22Rv1 (cell line): ENCODE results near the gene EIF3A.

Experiments
- H3K27ac ChIP-seq: fragments of 450-650 bp; 2 replicates; pipeline ENCODE4 v1.5.1; 2017
- CTCF ChIP-seq: fragments of 450-650 bp; IDR thresholded peaks from 2 replicates; pipeline ENCODE4 v1.5.1; 2017; ENCODE audit warnings: mild to moderate bottlenecking
- ZFX ChIP-seq: fragments of 450-650 bp; IDR thresholded peaks from 2 replicates; pipeline ENCODE4 v1.6.1; 2017; ENCODE audit warnings: antibody characterized with exemption, borderline replicate concordance

Gene EIF3A

GRCh38 chr10:119025776-119026175 lies 54.8 kb downstream of the EIF3A start:
- H3K27ac ChIP-seq = no peak overlapping the region
- no peak for TF ChIP-seq ZFX
- TF ChIP-seq CTCF = no peak

GRCh38 chr10:119025336-119025735 lies 55.3 kb downstream of the EIF3A start:
- no peak overlapping the region for H3K27ac ChIP-seq
- TF ChIP-seq ZFX = no peak
- no peak for TF ChIP-seq CTCF

DNA sequence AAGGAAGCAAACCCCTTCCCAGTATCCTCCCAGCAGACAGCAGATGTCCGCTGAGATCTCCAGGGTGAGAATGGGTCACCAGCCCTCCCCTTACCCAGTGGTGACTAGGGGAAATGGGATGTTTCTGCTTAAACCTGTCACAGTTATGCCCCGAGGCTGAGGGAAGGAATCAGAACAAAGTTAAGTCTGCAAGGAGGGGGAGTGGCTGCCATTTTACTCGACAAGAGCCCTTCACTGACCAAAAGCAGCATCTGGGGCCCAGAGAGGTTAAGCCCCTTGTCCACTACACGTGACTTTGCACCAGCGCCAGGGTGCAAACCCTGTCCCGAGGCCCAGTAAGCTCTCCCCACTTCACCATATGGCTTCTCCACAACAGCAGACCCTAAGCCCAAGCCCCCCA lies 55.7 kb downstream of the EIF3A start:
- no peak overlapping the region for H3K27ac ChIP-seq
- no peak for TF ChIP-seq CTCF
- no peak for TF ChIP-seq ZFX

DNA sequence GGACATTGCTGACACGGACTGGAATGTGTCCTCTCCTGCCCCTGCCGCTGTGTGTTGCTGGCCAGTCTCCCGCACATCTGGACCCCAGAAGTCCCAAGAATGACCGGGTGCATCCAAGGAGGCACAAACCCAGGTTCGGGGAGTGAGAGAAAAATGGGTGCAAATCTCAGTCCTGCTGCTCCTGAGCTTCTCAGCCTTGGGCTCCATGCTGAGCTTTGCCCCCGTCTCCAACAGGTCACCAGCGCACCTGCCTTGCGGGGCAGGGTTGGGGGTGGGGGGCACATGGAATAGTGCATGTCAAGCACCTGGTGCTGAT lies 57.1 kb downstream of the EIF3A start:
- TF ChIP-seq ZFX (no peak), CTCF (no peak)
- no peak overlapping the region for H3K27ac ChIP-seq

- no peak overlapping the region for H3K27ac ChIP-seq
- no peak for TF ChIP-seq ZFX
- TF ChIP-seq CTCF = no peak
Measured at GRCh38 chr10:119022846-119023552, 57.6 kb downstream of the EIF3A start.

DNA sequence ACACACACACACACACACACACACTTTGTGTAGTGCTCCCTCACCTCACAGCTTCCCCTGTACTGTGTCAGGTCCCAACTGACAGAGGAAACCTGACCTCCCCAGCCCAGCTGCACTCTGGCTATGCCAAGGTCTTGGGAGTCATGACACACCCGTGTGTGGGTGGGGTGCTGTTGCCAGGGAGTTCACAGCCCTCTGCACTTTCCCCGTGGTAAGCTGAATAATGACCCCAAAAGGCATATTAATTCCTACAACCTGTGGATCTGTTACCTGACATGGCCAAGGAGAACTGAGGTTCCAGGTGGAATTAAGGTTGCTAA lies 60.0 kb downstream of the EIF3A start:
- TF ChIP-seq ZFX (no peak), CTCF (no peak)
- H3K27ac ChIP-seq = no peak overlapping the region

DNA sequence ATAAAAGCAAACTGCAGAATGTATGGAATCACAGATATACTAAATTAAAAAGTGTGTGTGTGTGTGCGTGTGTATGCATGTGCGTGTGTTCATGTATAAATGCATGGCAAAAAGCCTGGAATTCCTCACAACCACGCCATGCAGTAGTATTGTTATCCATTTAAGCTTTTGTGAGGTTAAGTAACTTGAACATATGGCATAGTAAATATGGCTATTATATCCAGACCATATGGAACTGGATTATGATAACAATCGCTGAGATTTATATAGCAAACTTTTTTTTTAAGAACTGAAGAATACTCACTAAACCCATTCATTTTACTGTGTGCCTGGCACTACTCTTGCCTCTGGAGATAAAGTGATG lies 73.4 kb downstream of the EIF3A start:
- no peak overlapping the region for H3K27ac ChIP-seq
- TF ChIP-seq ZFX = no peak
- no peak for TF ChIP-seq CTCF
